Activated CD4-positive, alpha-beta T cell treated with anti-CD3 and anti-CD28 coated beads, Interleukin-2, amount 10 ng/mL, durations not matched to agents 24 days and 14 days (primary cell): ENCODE measurements around the gene C9orf153. TPM values are rescaled to one million over a fixed set of nuclear protein-coding genes. Genes with fewer than 3 reads are reported as not detected.
"Not testable (repeated sequence)": the region's sequence is repeated elsewhere in the genome, so short reads cannot be mapped to it uniquely, and the experiment has no call there.

ENCODE experiments used
- DNase-seq: peaks from one replicate; pipeline ENCODE4 v3.0.0; 2022
- H3K27ac Mint-ChIP-seq: one replicate; pipeline ENCODE4 v1.8.0; 2022; ENCODE audit warnings: mild to moderate bottlenecking, mixed read lengths
- H3K27me3 Mint-ChIP-seq: one replicate; pipeline ENCODE4 v1.8.0; 2022; ENCODE audit warnings: mixed read lengths
- H3K36me3 Mint-ChIP-seq: one replicate; pipeline ENCODE4 v1.8.0; 2022; ENCODE audit warnings: low read depth, mild to moderate bottlenecking, mixed read lengths
- H3K4me1 Mint-ChIP-seq: one replicate; pipeline ENCODE4 v1.8.0; 2021; ENCODE audit warnings: mixed read lengths
- H3K4me3 Mint-ChIP-seq: one replicate; pipeline ENCODE4 v1.8.0; 2022; ENCODE audit warnings: mild to moderate bottlenecking, moderate library complexity, mixed read lengths
- H3K9me3 Mint-ChIP-seq: one replicate; pipeline ENCODE4 v1.8.0; 2021; ENCODE audit warnings: mixed read lengths
- intact Hi-C: fragments of 100-400 bp; cut with micrococcal nuclease; formaldehyde crosslinking; loops from one replicate; pipeline ENCODE4 v1.15.1; 2023
- total RNA-seq: library from RNA; stranded (reverse); gene quantifications from 2 replicates; pipeline ENCODE4 v1.2.3, GENCODE V29; 2022

C9orf153 gene
- total RNA-seq, 1 donor from 2014 or later: 0.33 TPM

- H3K27ac Mint-ChIP-seq: no peak overlapping the region
- no peaks in the 10 kb centered on the region for H3K36me3 Mint-ChIP-seq
- no peak overlapping the region for H3K4me3 Mint-ChIP-seq
- DNase-seq: no peak
- H3K9me3 Mint-ChIP-seq: no peaks in the 10 kb centered on the region
- no peaks in the 10 kb centered on the region for H3K4me1 Mint-ChIP-seq
- peaks cover 17% of the 10 kb centered on the region for H3K27me3 Mint-ChIP-seq
- intact Hi-C loops: loop anchor here (2.0 to 10.0 kb wide), 2 partner anchors 377 to 1123 kb away; no protein-coding TSS in a partner anchor
These were observed 57.8 kb downstream of the C9orf153 start for GRCh38 chr9:86201474-86202337.

- DNase-seq: no peak
- no peaks in the 10 kb centered on the region for H3K4me1 Mint-ChIP-seq
- no peaks in the 10 kb centered on the region for H3K36me3 Mint-ChIP-seq
- no peaks in the 10 kb centered on the region for H3K9me3 Mint-ChIP-seq
- no peak overlapping the region for H3K4me3 Mint-ChIP-seq
- intact Hi-C loops: loop anchor here (10.0 kb wide), 1 partner anchor 376 kb away; no protein-coding TSS in a partner anchor
- H3K27ac Mint-ChIP-seq: no peak overlapping the region
- H3K27me3 Mint-ChIP-seq: peaks cover 17% of the 10 kb centered on the region
These were observed 58.8 kb downstream of the C9orf153 start for GRCh38 chr9:86200599-86201162.

- Mint-ChIP-seq H3K9me3 (peaks cover 9% of the 10 kb centered on the region), H3K27ac (no peak overlapping the region), H3K27me3 (peaks cover 2% of the 10 kb centered on the region), H3K36me3 (no peaks in the 10 kb centered on the region), H3K4me1 (no peaks in the 10 kb centered on the region), H3K4me3 (no peak overlapping the region)
- no peak for DNase-seq
- intact Hi-C loops: no loop called here
These were observed 66.4 kb downstream of the C9orf153 start for GRCh38 chr9:86193088-86193487.

- DNase-seq, H3K36me3 Mint-ChIP-seq, H3K4me1 Mint-ChIP-seq, H3K9me3 Mint-ChIP-seq, H3K27me3 Mint-ChIP-seq, intact Hi-C loops, H3K27ac Mint-ChIP-seq, H3K4me3 Mint-ChIP-seq: not testable (repeated sequence)
These were observed 68.8 kb downstream of the C9orf153 start for GRCh38 chr9:86190700-86191099.

- no peaks in the 10 kb centered on the region for H3K36me3 Mint-ChIP-seq
These were observed 72.3 kb downstream of the C9orf153 start for GRCh38 chr9:86187121-86187520.

GRCh38 chr9:86186696-86187095 is 72.8 kb downstream of the C9orf153 start:
- Mint-ChIP-seq H3K27ac (no peak overlapping the region), H3K27me3 (peaks cover 4% of the 10 kb centered on the region), H3K4me3 (no peak overlapping the region), H3K4me1 (no peaks in the 10 kb centered on the region), H3K9me3 (peaks cover 4% of the 10 kb centered on the region), H3K36me3 (no peaks in the 10 kb centered on the region)
- intact Hi-C loops: no loop called here
- no peak for DNase-seq

More at GRCh38 chr9:86187121-86187520, 72.3 kb downstream of the C9orf153 start:
- H3K4me1 Mint-ChIP-seq: no peaks in the 10 kb centered on the region
- no peak overlapping the region for H3K4me3 Mint-ChIP-seq
- peaks cover 4% of the 10 kb centered on the region for H3K9me3 Mint-ChIP-seq
- peaks cover 4% of the 10 kb centered on the region for H3K27me3 Mint-ChIP-seq
- H3K27ac Mint-ChIP-seq: no peak overlapping the region
- no peak for DNase-seq
- intact Hi-C loops: no loop called here

GRCh38 chr9:86185872-86186271 is 73.6 kb downstream of the C9orf153 start:
- peaks cover 4% of the 10 kb centered on the region for H3K9me3 Mint-ChIP-seq
- no peaks in the 10 kb centered on the region for H3K36me3 Mint-ChIP-seq
- no peak for DNase-seq
- no peaks in the 10 kb centered on the region for H3K4me1 Mint-ChIP-seq
- H3K27ac Mint-ChIP-seq: no peak overlapping the region
- H3K4me3 Mint-ChIP-seq: no peak overlapping the region
- intact Hi-C loops: no loop called here
- peaks cover 4% of the 10 kb centered on the region for H3K27me3 Mint-ChIP-seq

- intact Hi-C loops: no loop called here
- peaks cover 2% of the 10 kb centered on the region for H3K27me3 Mint-ChIP-seq
- H3K4me1 Mint-ChIP-seq: no peaks in the 10 kb centered on the region
- no peaks in the 10 kb centered on the region for H3K36me3 Mint-ChIP-seq
- no peak for DNase-seq
- H3K9me3 Mint-ChIP-seq: no peaks in the 10 kb centered on the region
- no peak overlapping the region for H3K4me3 Mint-ChIP-seq
- H3K27ac Mint-ChIP-seq: no peak overlapping the region
These were observed 75.3 kb downstream of the C9orf153 start for GRCh38 chr9:86184138-86184524.

- H3K36me3 Mint-ChIP-seq: no peaks in the 10 kb centered on the region
- H3K27me3 Mint-ChIP-seq: peaks cover 2% of the 10 kb centered on the region
- no peak overlapping the region for H3K27ac Mint-ChIP-seq
- DNase-seq: no peak
- H3K4me3 Mint-ChIP-seq: no peak overlapping the region
- no peaks in the 10 kb centered on the region for H3K4me1 Mint-ChIP-seq
- H3K9me3 Mint-ChIP-seq: no peaks in the 10 kb centered on the region
- intact Hi-C loops: no loop called here
These were observed 76.0 kb downstream of the C9orf153 start for GRCh38 chr9:86183229-86184137.

- DNase-seq: no peak
- H3K4me1 Mint-ChIP-seq: no peaks in the 10 kb centered on the region
- no peak overlapping the region for H3K4me3 Mint-ChIP-seq
- no peaks in the 10 kb centered on the region for H3K36me3 Mint-ChIP-seq
- no peaks in the 10 kb centered on the region for H3K9me3 Mint-ChIP-seq
- intact Hi-C loops: no loop called here
- H3K27me3 Mint-ChIP-seq: peaks cover 2% of the 10 kb centered on the region
- no peak overlapping the region for H3K27ac Mint-ChIP-seq
These were observed 77.8 kb downstream of the C9orf153 start for GRCh38 chr9:86181379-86182315.

GRCh38 chr9:86178503-86178902 is 81.0 kb downstream of the C9orf153 start:
- H3K27me3 Mint-ChIP-seq: peaks cover 2% of the 10 kb centered on the region
- no peaks in the 10 kb centered on the region for H3K4me1 Mint-ChIP-seq
- intact Hi-C loops: no loop called here
- no peaks in the 10 kb centered on the region for H3K36me3 Mint-ChIP-seq
- no peak overlapping the region for H3K27ac Mint-ChIP-seq
- DNase-seq: no peak
- H3K9me3 Mint-ChIP-seq: no peaks in the 10 kb centered on the region
- no peak overlapping the region for H3K4me3 Mint-ChIP-seq

- intact Hi-C loops: no loop called here
- H3K36me3 Mint-ChIP-seq: no peaks in the 10 kb centered on the region
- H3K27ac Mint-ChIP-seq: no peak overlapping the region
- no peak for DNase-seq
- no peak overlapping the region for H3K4me3 Mint-ChIP-seq
- H3K27me3 Mint-ChIP-seq: no peaks in the 10 kb centered on the region
- no peaks in the 10 kb centered on the region for H3K4me1 Mint-ChIP-seq
- H3K9me3 Mint-ChIP-seq: no peaks in the 10 kb centered on the region
These were observed 81.5 kb downstream of the C9orf153 start for GRCh38 chr9:86177995-86178394.

- Mint-ChIP-seq H3K4me3 (no peak overlapping the region), H3K4me1 (no peaks in the 10 kb centered on the region), H3K9me3 (no peaks in the 10 kb centered on the region), H3K27me3 (no peaks in the 10 kb centered on the region), H3K36me3 (no peaks in the 10 kb centered on the region), H3K27ac (no peak overlapping the region)
- intact Hi-C loops: no loop called here
- no peak for DNase-seq
These were observed 83.0 kb downstream of the C9orf153 start for GRCh38 chr9:86176468-86176867.
